B cell (primary cell): ENCODE results near the gene MICAL3. TPM values are rescaled to one million over a fixed set of nuclear protein-coding genes. Genes with fewer than 3 reads are reported as not detected.
A peak's percentile ranks its signal among the peaks of the same experiment; 100 is the strongest.

Experiments
- ATAC-seq: fragments of 200-7000 bp; cut with Tn5 transposase; one replicate; pipeline ENCODE4 v1.10.0; 2021; ENCODE audit warnings: low read depth, mild to moderate bottlenecking, moderate number of reproducible peaks, moderate library complexity
- CTCF ChIA-PET: fragments of 350-600 bp; sonication (Branson Sonifier 250); formaldehyde crosslinking; loops from one replicate; lab custom pipeline; 2021; ENCODE audit warnings: antibody characterized with exemption, inconsistent platforms; lab: Charles Lee
- POLR2A ChIA-PET: fragments of 350-600 bp; sonication (Branson Sonifier 250); formaldehyde crosslinking; loops from one replicate; lab custom pipeline; 2021; ENCODE audit warnings: antibody characterized with exemption; lab: Charles Lee
- DNase-seq: peaks from one replicate; pipeline ENCODE4 v3.0.0; 2013
- H2AFZ ChIP-seq: 2 replicates; pipeline ENCODE4 v1.6.1; 2012; ENCODE audit warnings: mild to moderate bottlenecking, low read depth, low read length; ENCODE audit not compliant: insufficient read depth, poor library complexity, severe bottlenecking
- H3K27ac ChIP-seq, 2 donors: 1 replicate in 1 of 2; 2 replicates in 1 of 2; pipeline ENCODE4 v1.5.1; 2012 to 2013; ENCODE audit warnings: low read length in 2 of 2, mild to moderate bottlenecking in 2 of 2, moderate library complexity in 1 of 2
- H3K27me3 ChIP-seq, 4 experiments: fragments of 200-600 bp in 1 of 4; sonication (generic) in 1 of 4; replicated peaks in 1 of 4; 1 replicate in 2 of 4; 2 replicates in 2 of 4; pipeline versions ENCODE4 v1.6.1 to v1.7.0; 2013 to 2016; ENCODE audit warnings: low read length in 3 of 4, mild to moderate bottlenecking in 2 of 4, mixed read lengths in 1 of 4, moderate library complexity in 1 of 4; ENCODE audit not compliant: insufficient read depth in 4 of 4, control insufficient read depth in 3 of 4; ENCODE audit errors: control extremely low read depth in 1 of 4
- H3K36me3 ChIP-seq, 2 experiments: replicated peaks in 1 of 2; 1 replicate in 1 of 2; 2 replicates in 1 of 2; pipeline versions ENCODE4 v1.6.1 to v1.7.1; 2013; ENCODE audit warnings: low read length in 1 of 2; ENCODE audit not compliant: insufficient read depth in 2 of 2, control insufficient read depth in 1 of 2; ENCODE audit errors: control extremely low read depth in 1 of 2, extremely low read depth in 1 of 2
- H3K4me1 ChIP-seq, 2 donors: fragments of 200-600 bp in 1 of 2; sonication (generic) in 1 of 2; 1 replicate in 1 of 2; 2 replicates in 1 of 2; pipeline versions ENCODE4 v1.5.1 to v1.6.1; 2013 to 2017; ENCODE audit warnings: low read length in 2 of 2; ENCODE audit not compliant: control insufficient read depth in 2 of 2, insufficient read depth in 2 of 2
- H3K4me2 ChIP-seq: replicated peaks from 2 replicates; pipeline ENCODE3; 2012; ENCODE audit warnings: mild to moderate bottlenecking, low read depth, low read length; ENCODE audit not compliant: poor library complexity, severe bottlenecking
- H3K4me3 ChIP-seq, 5 experiments: fragments of 200-600 bp in 1 of 5; sonication (generic) in 1 of 5; 1 replicate in 3 of 5; 2 replicates in 2 of 5; pipeline versions ENCODE4 v1.5.1 to v1.7.0; 2011 to 2016; ENCODE audit warnings: low read length in 4 of 5, mild to moderate bottlenecking in 4 of 5, low read depth in 2 of 5, control low read depth in 1 of 5, moderate library complexity in 1 of 5; ENCODE audit not compliant: insufficient read depth in 1 of 5; ENCODE audit errors: control extremely low read depth in 1 of 5, extremely low read depth in 1 of 5
- H3K79me2 ChIP-seq: fragments of 200-600 bp; sonication (generic); one replicate; pipeline ENCODE4 v1.6.0; 2016; ENCODE audit warnings: low read length; ENCODE audit not compliant: control insufficient read depth, insufficient read depth
- H3K9ac ChIP-seq: fragments of 200-600 bp; sonication (generic); 2 replicates; pipeline ENCODE4 v1.6.1; 2017; ENCODE audit warnings: mild to moderate bottlenecking, low read length, moderate library complexity
- H3K9me3 ChIP-seq, 3 donors: one replicate each; pipeline versions ENCODE4 v1.6.1 to v1.7.1; 2013; ENCODE audit warnings: low read length in 2 of 3; ENCODE audit not compliant: control insufficient read depth in 2 of 3, insufficient read depth in 1 of 3; ENCODE audit errors: control extremely low read depth in 1 of 3
- H4K20me1 ChIP-seq: 2 replicates; pipeline ENCODE4 v1.6.0; 2012; ENCODE audit warnings: mild to moderate bottlenecking, low read length; ENCODE audit not compliant: insufficient read depth, control insufficient read depth, poor library complexity, severe bottlenecking
- H3K27ac Mint-ChIP-seq: one replicate; pipeline ENCODE4 v1.8.0; 2021; ENCODE audit warnings: mixed read lengths
- H3K27me3 Mint-ChIP-seq: one replicate; pipeline ENCODE4 v1.8.0; 2021; ENCODE audit warnings: mixed read lengths
- H3K4me1 Mint-ChIP-seq: one replicate; pipeline ENCODE4 v1.8.0; 2021; ENCODE audit warnings: mixed read lengths
- H3K4me3 Mint-ChIP-seq: one replicate; pipeline ENCODE4 v1.8.0; 2021; ENCODE audit warnings: mixed read lengths
- H3K9me3 Mint-ChIP-seq: one replicate; pipeline ENCODE4 v1.8.0; 2022; ENCODE audit warnings: mixed read lengths; ENCODE audit not compliant: insufficient read depth
- EZH2 ChIP-seq: IDR thresholded peaks from 2 replicates; pipeline ENCODE4 v1.6.1; 2012; ENCODE audit warnings: borderline replicate concordance, low read depth, mild to moderate bottlenecking, moderate library complexity, low read length; ENCODE audit not compliant: insufficient read depth, poor library complexity, severe bottlenecking
- WGBS: methylation state at CpG from one replicate; pipeline ENCODE4 v1.1.5; 2013; ENCODE audit warnings: missing lambda C conversion rate; ENCODE audit not compliant: insufficient coverage; 5-methylcytosine and 5-hydroxymethylcytosine counted together
- intact Hi-C: fragments of 100-400 bp; cut with micrococcal nuclease; formaldehyde crosslinking; loops from one replicate; pipeline ENCODE4 v1.10.0; 2022
- polyA plus RNA-seq: library from polyadenylated mRNA; depleted of rRNA; stranded (reverse); fragments of >200 nt; gene quantifications from 2 replicates; pipeline ENCODE4 v1.2.3, GENCODE V29; 2012
- total RNA-seq, 2 donors: library from RNA; stranded (reverse); fragments of 120-200 nt in 1 of 2; gene quantifications; 1 replicate in 1 of 2; 2 replicates in 1 of 2; pipeline versions ENCODE4 v1.2.3 to v1.2.4, GENCODE V29; 2013 to 2022
- TF ChIP-seq, protein P1 (sequence below): fragments of 200-600 bp; IDR thresholded peaks from one replicate; pipeline ENCODE4 v1.8.0; 2022; ENCODE audit warnings: antibody characterized with exemption, mild to moderate bottlenecking

Gene MICAL3
- total and polyA plus RNA-seq, 2 donors (not counting 1 experiment from before 2014, with no cell fraction given): 50.5 to 253 TPM

DNA sequence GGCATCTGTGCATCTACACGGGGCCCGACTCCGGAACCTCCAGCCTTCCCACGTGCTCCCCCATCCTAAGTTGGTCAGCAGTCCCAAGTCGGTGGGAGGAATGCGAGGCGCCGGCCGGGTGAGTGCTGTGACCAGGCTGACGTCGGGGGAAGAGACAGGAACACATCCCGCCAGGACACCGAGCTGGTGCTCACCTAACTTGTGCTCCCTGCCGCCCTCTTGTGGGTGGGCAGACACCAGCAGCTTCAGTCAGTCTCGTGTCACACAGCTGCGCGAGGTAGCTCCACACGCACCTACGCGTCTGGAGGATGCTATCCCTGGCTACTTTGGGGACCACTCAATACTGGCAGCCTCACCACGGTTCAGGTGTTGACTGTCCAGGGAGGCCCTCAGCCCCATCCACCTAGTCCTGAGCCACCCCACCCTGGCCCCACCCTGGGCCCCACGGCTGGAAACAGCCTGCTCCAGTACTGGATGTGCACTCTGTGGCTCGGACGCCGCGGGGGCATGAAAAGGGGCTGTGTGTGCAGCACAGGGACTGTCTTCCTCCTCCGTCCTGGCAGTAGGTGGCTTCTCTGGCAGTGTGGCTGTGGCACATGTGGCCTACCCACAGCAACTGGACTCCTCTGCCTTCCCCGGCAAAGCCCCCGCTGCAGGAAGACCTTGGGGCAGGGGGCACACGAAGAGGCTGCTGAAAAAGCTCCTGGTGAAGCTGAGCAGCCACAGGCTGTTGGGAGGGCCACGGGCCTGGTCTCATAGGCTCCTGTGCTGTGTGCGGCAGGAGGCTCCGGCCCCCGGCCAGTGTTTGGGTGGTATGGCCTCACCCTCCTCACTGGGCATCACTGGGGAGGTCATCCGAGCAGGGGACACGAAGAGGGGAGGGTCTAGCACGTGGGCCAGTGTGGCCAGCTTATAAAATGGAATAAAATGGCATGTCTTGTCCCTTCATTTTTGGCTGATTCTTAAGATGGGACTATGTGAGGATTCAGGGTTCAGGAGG is 238.9 kb downstream of the MICAL3 start:
- Histone ChIP-seq H3K27me3 (no peaks in the 10 kb centered on the region), H4K20me1 (peaks cover 13% of the 10 kb centered on the region), H3K4me1 (peaks cover 11 to 16% of the 10 kb centered on the region in 2 donors), H3K9me3 (peaks cover 0 to under 1% (median 0%) of the 10 kb centered on the region in 3 donors), H3K79me2 (no peaks in the 10 kb centered on the region), H3K4me2 (no peak overlapping the region), H3K9ac (no peak overlapping the region), H3K36me3 (peaks cover 0 to 30% of the 10 kb centered on the region in 2 experiments), H3K4me3 (no peak overlapping the region), H2AFZ (no peak overlapping the region), H3K27ac (peak overlapping the region in 1 of 2 donors; percentile 50)
- ATAC-seq (peak; percentile 47), DNase-seq (peak; percentile 76)
- Mint-ChIP-seq H3K27ac (peak overlapping the region; percentile 37), H3K4me1 (peaks cover 22% of the 10 kb centered on the region), H3K9me3 (no peaks in the 10 kb centered on the region), H3K4me3 (no peak overlapping the region), H3K27me3 (no peaks in the 10 kb centered on the region)
- WGBS: 87% methylated on average over 37 of the region's 37 CpGs
- intact Hi-C loops: loop anchor here (1.0 kb wide), 3 partner anchors 10 to 43 kb away; no protein-coding TSS in a partner anchor
- no peak for TF ChIP-seq EZH2
- TF ChIP-seq, protein P1, sequence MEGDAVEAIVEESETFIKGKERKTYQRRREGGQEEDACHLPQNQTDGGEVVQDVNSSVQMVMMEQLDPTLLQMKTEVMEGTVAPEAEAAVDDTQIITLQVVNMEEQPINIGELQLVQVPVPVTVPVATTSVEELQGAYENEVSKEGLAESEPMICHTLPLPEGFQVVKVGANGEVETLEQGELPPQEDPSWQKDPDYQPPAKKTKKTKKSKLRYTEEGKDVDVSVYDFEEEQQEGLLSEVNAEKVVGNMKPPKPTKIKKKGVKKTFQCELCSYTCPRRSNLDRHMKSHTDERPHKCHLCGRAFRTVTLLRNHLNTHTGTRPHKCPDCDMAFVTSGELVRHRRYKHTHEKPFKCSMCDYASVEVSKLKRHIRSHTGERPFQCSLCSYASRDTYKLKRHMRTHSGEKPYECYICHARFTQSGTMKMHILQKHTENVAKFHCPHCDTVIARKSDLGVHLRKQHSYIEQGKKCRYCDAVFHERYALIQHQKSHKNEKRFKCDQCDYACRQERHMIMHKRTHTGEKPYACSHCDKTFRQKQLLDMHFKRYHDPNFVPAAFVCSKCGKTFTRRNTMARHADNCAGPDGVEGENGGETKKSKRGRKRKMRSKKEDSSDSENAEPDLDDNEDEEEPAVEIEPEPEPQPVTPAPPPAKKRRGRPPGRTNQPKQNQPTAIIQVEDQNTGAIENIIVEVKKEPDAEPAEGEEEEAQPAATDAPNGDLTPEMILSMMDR: peak; percentile 77
- ChIA-PET POLR2A (interaction anchor here (0.9 to 3.4 kb wide), 5 partner anchors 8 to 43 kb away, joined by 3 to 14 read pairs (median 8); partner anchors contain the start of gene BID), CTCF (interaction anchor here (0.7 to 4.9 kb wide), 26 partner anchors 8 to 292 kb away, joined by 3 to 109 read pairs (median 6); partner anchors contain the start of genes BID, MICAL3 and PEX26)
